EL (cell line): ENCODE measurements around the gene AHRR.
"Not testable (repeated sequence)": the region's sequence is repeated elsewhere in the genome, so short reads cannot be mapped to it uniquely, and the experiment has no call there.

Experiments used
- DNase-seq: peaks from one replicate; pipeline ENCODE4 v3.0.0-alpha.2; 2016

AHRR gene

GRCh38 chr5:380701-381309, 59.3 kb downstream of the AHRR start:
- DNase-seq: no peak

GRCh38 chr5:383066-383465, 61.6 kb downstream of the AHRR start:
- DNase-seq: no peak

- DNase-seq: no peak
These were observed 62.1 kb downstream of the AHRR start for GRCh38 chr5:383621-384020.

- DNase-seq: not testable (repeated sequence)
These were observed 63.1 kb downstream of the AHRR start for GRCh38 chr5:384576-384975.

- DNase-seq: no peak
These were observed 63.8 kb downstream of the AHRR start for GRCh38 chr5:385321-385720.

- DNase-seq: peak; percentile 33
These were observed 65.2 kb downstream of the AHRR start for GRCh38 chr5:386432-387341.

- no peak for DNase-seq
These were observed 66.2 kb downstream of the AHRR start for GRCh38 chr5:387491-388265.

GRCh38 chr5:388266-389196, 67.0 kb downstream of the AHRR start:
- no peak for DNase-seq

GRCh38 chr5:389197-389821, 67.8 kb downstream of the AHRR start:
- DNase-seq: no peak

- DNase-seq: no peak
These were observed 68.5 kb downstream of the AHRR start for GRCh38 chr5:389891-390622.

- no peak for DNase-seq
These were observed 69.3 kb downstream of the AHRR start for GRCh38 chr5:390623-391491.

- peak; percentile 77 for DNase-seq
These were observed 71.0 kb downstream of the AHRR start for GRCh38 chr5:392431-392988.

GRCh38 chr5:393846-394275, 72.3 kb downstream of the AHRR start:
- peak; percentile 50 for DNase-seq

GRCh38 chr5:394671-395155, 73.2 kb downstream of the AHRR start:
- DNase-seq: no peak

- DNase-seq: peak; percentile 94
These were observed 73.8 kb downstream of the AHRR start for GRCh38 chr5:395156-395920.

- no peak for DNase-seq
These were observed 74.5 kb downstream of the AHRR start for GRCh38 chr5:395921-396530.

GRCh38 chr5:396531-396961, 75.0 kb downstream of the AHRR start:
- no peak for DNase-seq

GRCh38 chr5:398141-398474, 76.6 kb downstream of the AHRR start:
- DNase-seq: not testable (repeated sequence)
